Natural killer cell (primary cell): ENCODE measurements around the gene NECTIN4. TPM values are rescaled to one million over a fixed set of nuclear protein-coding genes. Genes with fewer than 3 reads are reported as not detected.

Experiments
- ATAC-seq, 3 donors: fragments of 150-1000 bp in 2 of 3; fragments of 200-7000 bp in 1 of 3; cut with Tn5 transposase; 1 replicate in 1 of 3; 2 replicates in 2 of 3; pipeline ENCODE4 v1.10.0; 2021; ENCODE audit warnings: mild to moderate bottlenecking in 2 of 3, moderate library complexity in 2 of 3
- DNase-seq, 2 donors: peaks; one replicate each; pipeline versions ENCODE4 v3.0.0 to v3.0.0-alpha.2; 2013 to 2021; ENCODE audit warnings: mixed read lengths in 1 of 2
- H3K27ac ChIP-seq: one replicate; pipeline ENCODE4 v1.5.1; 2013; ENCODE audit warnings: mild to moderate bottlenecking, low read length
- H3K27me3 ChIP-seq: one replicate; pipeline ENCODE4 v1.6.1; 2013; ENCODE audit warnings: low read length; ENCODE audit not compliant: control insufficient read depth, insufficient read depth
- H3K36me3 ChIP-seq: one replicate; pipeline ENCODE4 v1.6.1; 2013; ENCODE audit warnings: low read length; ENCODE audit not compliant: control insufficient read depth, insufficient read depth
- H3K4me1 ChIP-seq: one replicate; pipeline ENCODE4 v1.6.1; 2013; ENCODE audit warnings: low read length; ENCODE audit not compliant: control insufficient read depth, insufficient read depth
- H3K4me3 ChIP-seq: one replicate; pipeline ENCODE4 v1.5.1; 2013; ENCODE audit warnings: low read length
- H3K9me3 ChIP-seq: one replicate; pipeline ENCODE4 v1.6.1; 2013; ENCODE audit warnings: low read length; ENCODE audit not compliant: control insufficient read depth, insufficient read depth
- H3K27ac Mint-ChIP-seq, 2 donors: one replicate each; pipeline ENCODE4 v1.8.0; 2022; ENCODE audit warnings: mild to moderate bottlenecking in 2 of 2, mixed read lengths in 2 of 2, moderate library complexity in 1 of 2
- H3K27me3 Mint-ChIP-seq, 2 donors: one replicate each; pipeline ENCODE4 v1.8.0; 2022; ENCODE audit warnings: low read depth in 2 of 2, mixed read lengths in 2 of 2
- H3K36me3 Mint-ChIP-seq: one replicate; pipeline ENCODE4 v1.8.0; 2022; ENCODE audit warnings: mixed read lengths
- H3K4me1 Mint-ChIP-seq, 2 donors: one replicate each; pipeline ENCODE4 v1.8.0; 2022; ENCODE audit warnings: mixed read lengths in 2 of 2
- H3K4me3 Mint-ChIP-seq: one replicate; pipeline ENCODE4 v1.8.0; 2022; ENCODE audit warnings: mild to moderate bottlenecking, moderate library complexity, mixed read lengths
- H3K9me3 Mint-ChIP-seq, 2 donors: one replicate each; pipeline ENCODE4 v1.8.0; 2022; ENCODE audit warnings: mixed read lengths in 2 of 2
- CTCF ChIP-seq: fragments of 200-600 bp; IDR thresholded peaks from one replicate; pipeline ENCODE4 v1.8.0; 2022; ENCODE audit warnings: antibody characterized with exemption
- WGBS: methylation state at CpG from one replicate; pipeline ENCODE4 v1.1.7; 2013; ENCODE audit warnings: missing lambda C conversion rate; ENCODE audit not compliant: insufficient coverage; 5-methylcytosine and 5-hydroxymethylcytosine counted together
- intact Hi-C: fragments of 100-400 bp; cut with micrococcal nuclease; formaldehyde crosslinking; loops from one replicate; pipeline ENCODE4 v1.14.2; 2022
- total RNA-seq, 4 donors: library from RNA; stranded (reverse); fragments of 120-200 nt in 1 of 4; gene quantifications; one replicate each; pipeline versions ENCODE4 v1.2.3 to v1.2.4, GENCODE V29; 2013 to 2022

The NECTIN4 gene
- total RNA-seq: under 1 TPM in 2 of 3 donors, not detected in 1; 0.07 to 0.09 TPM
- total RNA-seq (2013): not detected

DNA sequence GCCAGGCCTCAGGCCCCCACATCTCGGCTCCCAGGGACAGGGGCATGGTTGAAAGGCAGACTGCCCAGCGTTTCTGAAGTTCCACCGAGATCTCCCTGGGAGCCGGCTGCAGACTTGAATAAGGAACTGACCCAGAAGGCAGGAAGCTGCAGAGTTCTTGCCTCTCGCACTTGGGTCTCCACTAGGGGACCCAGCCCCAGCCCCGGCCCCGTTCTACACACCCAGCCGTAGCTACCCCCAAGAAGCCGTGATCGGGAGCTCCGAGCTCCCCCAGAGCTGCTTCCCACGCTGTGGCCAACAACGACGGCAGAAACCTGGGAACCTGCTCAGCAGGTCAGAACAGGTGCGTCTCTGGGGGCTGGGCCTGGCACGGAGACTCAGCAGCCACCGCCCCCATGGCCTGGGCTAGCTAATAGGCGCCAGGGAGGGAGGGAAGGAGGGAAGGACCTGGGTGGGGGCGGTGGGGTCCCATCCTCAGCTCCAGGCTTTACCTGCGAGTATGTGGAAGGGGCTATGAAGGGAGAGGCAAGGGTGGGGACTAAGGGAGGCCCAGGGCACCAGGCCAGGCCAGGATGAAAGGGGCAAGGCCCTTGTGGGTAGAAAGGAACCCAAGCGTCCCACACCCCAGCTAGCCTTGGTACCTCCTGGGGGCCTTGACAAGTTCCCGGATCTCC is at the start of gene NECTIN4:
Gene NECTIN4 (minus strand): TSS at position 308 of the 674 bp plus-strand sequence. CDS start 262 bp downstream, at position 46.
- no peak within 1 kb of the TSS for H3K27ac Mint-ChIP-seq
- Histone ChIP-seq H3K36me3 (no peaks in the 10 kb centered on the region), H3K27me3 (no peaks in the 10 kb centered on the region), H3K4me1 (no peaks in the 10 kb centered on the region), H3K27ac (no peak within 1 kb of the TSS), H3K9me3 (no peaks in the 10 kb centered on the region), H3K4me3 (no peak within 1 kb of the TSS)
- intact Hi-C loops: no loop called here
- peaks cover 0 to 3% of the 10 kb centered on the region in 2 donors for H3K27me3 Mint-ChIP-seq
- DNase-seq: no peak
- ATAC-seq: no peak
- no peak within 1 kb of the TSS for H3K4me3 Mint-ChIP-seq
- H3K9me3 Mint-ChIP-seq: no peaks in the 10 kb centered on the region
- WGBS: 83% methylated on average over 22 of the region's 22 CpGs
- H3K4me1 Mint-ChIP-seq: no peaks in the 10 kb centered on the region
- H3K36me3 Mint-ChIP-seq: no peaks in the 10 kb centered on the region
- TF ChIP-seq CTCF: no peak

GRCh38 chr1:161138431-161138830 is 49.1 kb upstream of the NECTIN4 start:
- no peak overlapping the region for H3K27ac ChIP-seq
- Mint-ChIP-seq H3K4me3 (no peak overlapping the region), H3K9me3 (no peaks in the 10 kb centered on the region), H3K27me3 (no peaks in the 10 kb centered on the region), H3K36me3 (no peaks in the 10 kb centered on the region), H3K27ac (no peak overlapping the region), H3K4me1 (peaks cover 0 to 16% of the 10 kb centered on the region in 2 donors)
- WGBS: 86% methylated on average over 1 of the region's 1 CpG
- H3K27me3 ChIP-seq: no peaks in the 10 kb centered on the region
- H3K4me1 ChIP-seq: peaks cover 8% of the 10 kb centered on the region
- H3K36me3 ChIP-seq: no peaks in the 10 kb centered on the region
- no peaks in the 10 kb centered on the region for H3K9me3 ChIP-seq
- TF ChIP-seq CTCF: no peak
- ATAC-seq (no peak), DNase-seq (no peak)
- intact Hi-C loops: no loop called here
- H3K4me3 ChIP-seq: no peak overlapping the region

DNA sequence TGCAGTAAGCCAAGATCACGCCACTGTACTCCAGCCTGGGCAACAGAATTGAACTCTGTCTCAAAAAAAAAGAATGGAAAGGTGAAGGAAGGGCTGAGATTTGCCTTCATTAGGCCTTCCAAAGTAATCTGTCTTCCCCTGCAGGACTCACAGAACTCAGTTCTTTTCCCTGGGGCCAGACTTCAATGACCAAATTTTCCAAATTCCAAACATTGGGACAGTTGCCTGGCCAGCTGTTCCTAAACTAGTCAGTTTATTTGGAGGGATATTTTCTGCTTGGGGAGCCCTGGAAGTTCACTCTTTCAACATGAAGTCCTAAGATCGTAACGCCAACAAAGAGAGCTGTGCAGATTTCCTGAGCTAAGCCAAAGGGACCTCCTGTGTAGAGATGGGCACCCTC is 48.5 kb upstream of the NECTIN4 start:
- Histone ChIP-seq H3K4me1 (peaks cover 12% of the 10 kb centered on the region), H3K27me3 (no peaks in the 10 kb centered on the region), H3K36me3 (no peaks in the 10 kb centered on the region), H3K9me3 (no peaks in the 10 kb centered on the region), H3K27ac (no peak overlapping the region), H3K4me3 (no peak overlapping the region)
- DNase-seq (no peak), ATAC-seq (no peak)
- Mint-ChIP-seq H3K4me1 (peaks cover 0 to 16% of the 10 kb centered on the region in 2 donors), H3K27me3 (no peaks in the 10 kb centered on the region), H3K27ac (no peak overlapping the region), H3K4me3 (no peak overlapping the region), H3K9me3 (no peaks in the 10 kb centered on the region), H3K36me3 (no peaks in the 10 kb centered on the region)
- intact Hi-C loops: no loop called here
- TF ChIP-seq CTCF: no peak
- 94% methylated on average over 3 of the region's 3 CpGs for WGBS
